Measurements from ENCODE around the gene TESK2.

DNA sequence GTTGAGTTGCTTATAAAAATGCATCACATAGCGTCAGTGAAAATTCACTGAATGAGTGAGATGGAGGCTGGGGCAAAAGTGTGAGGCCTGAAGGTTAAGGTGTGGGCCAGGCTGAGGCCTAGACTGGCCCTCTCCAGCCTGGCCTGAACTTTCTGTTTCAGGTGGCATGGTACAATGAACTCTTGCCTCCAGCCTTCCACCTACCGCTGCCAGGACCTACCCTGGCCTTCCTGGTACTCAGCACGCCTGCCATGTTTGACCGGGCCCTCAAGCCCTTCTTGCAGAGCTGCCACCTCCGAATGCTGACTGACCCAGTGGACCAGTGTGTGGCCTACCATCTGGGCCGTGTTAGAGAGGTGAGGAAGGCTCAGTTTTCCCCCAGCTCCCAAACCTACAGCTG is 16.2 kb upstream of the TESK2 start:
- TF ChIP-seq, protein P1, sequence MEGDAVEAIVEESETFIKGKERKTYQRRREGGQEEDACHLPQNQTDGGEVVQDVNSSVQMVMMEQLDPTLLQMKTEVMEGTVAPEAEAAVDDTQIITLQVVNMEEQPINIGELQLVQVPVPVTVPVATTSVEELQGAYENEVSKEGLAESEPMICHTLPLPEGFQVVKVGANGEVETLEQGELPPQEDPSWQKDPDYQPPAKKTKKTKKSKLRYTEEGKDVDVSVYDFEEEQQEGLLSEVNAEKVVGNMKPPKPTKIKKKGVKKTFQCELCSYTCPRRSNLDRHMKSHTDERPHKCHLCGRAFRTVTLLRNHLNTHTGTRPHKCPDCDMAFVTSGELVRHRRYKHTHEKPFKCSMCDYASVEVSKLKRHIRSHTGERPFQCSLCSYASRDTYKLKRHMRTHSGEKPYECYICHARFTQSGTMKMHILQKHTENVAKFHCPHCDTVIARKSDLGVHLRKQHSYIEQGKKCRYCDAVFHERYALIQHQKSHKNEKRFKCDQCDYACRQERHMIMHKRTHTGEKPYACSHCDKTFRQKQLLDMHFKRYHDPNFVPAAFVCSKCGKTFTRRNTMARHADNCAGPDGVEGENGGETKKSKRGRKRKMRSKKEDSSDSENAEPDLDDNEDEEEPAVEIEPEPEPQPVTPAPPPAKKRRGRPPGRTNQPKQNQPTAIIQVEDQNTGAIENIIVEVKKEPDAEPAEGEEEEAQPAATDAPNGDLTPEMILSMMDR (conservative IDR thresholded peaks at IDR 0.05; ENCODE audit: low read length) = no peak
- no peak for TF ChIP-seq EZH2phosphoT487 (IDR thresholded peaks at IDR 0.05; ENCODE audit: borderline replicate concordance)
